HEK293 (cell line): ENCODE results near the gene RCL1.

Source experiments
- CTCF ChIA-PET: fragments of 350-600 bp; formaldehyde crosslinking; extraction: SDS; loops from one replicate; lab custom pipeline; 2021; ENCODE audit warnings: antibody characterized with exemption; lab: Yijun Ruan, JAX
- POLR2A ChIA-PET: fragments of 300-600 bp; formaldehyde crosslinking; extraction: SDS; loops from one replicate; lab custom pipeline; 2020; ENCODE audit warnings: antibody characterized with exemption, inconsistent platforms; lab: Yijun Ruan, JAX
- H3K27ac ChIP-seq: fragments of 200-500 bp; sonication (Bioruptor generic); 2 replicates; pipeline ENCODE4 v1.5.1; 2014; ENCODE audit warnings: low read depth, low read length, control low read depth, inconsistent platforms; ENCODE audit errors: extremely low read depth
- H3K36me3 ChIP-seq, 2 experiments: fragments of 200-500 bp in 1 of 2; sonication (Bioruptor generic) in 1 of 2; 1 replicate in 1 of 2; 2 replicates in 1 of 2; pipeline ENCODE4 v1.5.1; 2014 to 2017; ENCODE audit warnings: inconsistent platforms in 2 of 2, low read length in 2 of 2; ENCODE audit not compliant: control insufficient read depth in 2 of 2, insufficient read depth in 1 of 2
- H3K4me1 ChIP-seq: fragments of 200-500 bp; sonication (Bioruptor generic); 2 replicates; pipeline ENCODE4 v1.5.1; 2014; ENCODE audit warnings: mild to moderate bottlenecking, low read length, inconsistent platforms; ENCODE audit not compliant: control insufficient read depth, insufficient read depth
- H3K4me3 ChIP-seq: 2 replicates; pipeline ENCODE4 v1.5.1; 2011; ENCODE audit warnings: low read depth, mild to moderate bottlenecking, control low read depth, low read length, moderate library complexity
- H3K9me3 ChIP-seq: fragments of 200-500 bp; sonication (Bioruptor generic); 2 replicates; pipeline ENCODE4 v1.5.1; 2014; ENCODE audit warnings: low read depth, low read length, inconsistent platforms; ENCODE audit not compliant: control insufficient read depth, insufficient read depth
- OVOL3 ChIP-seq: fragments of 450-650 bp; formaldehyde crosslinking; IDR thresholded peaks from 2 replicates; pipeline ENCODE4 v1.5.1; 2016; ENCODE audit warnings: missing biosample characterization, missing genetic modification characterization
- PRDM6 ChIP-seq: fragments of 450-650 bp; formaldehyde crosslinking; IDR thresholded peaks from 2 replicates; pipeline ENCODE4 v1.5.1; 2017; ENCODE audit warnings: missing biosample characterization, missing genetic modification characterization
- REPIN1 ChIP-seq: fragments of 450-650 bp; formaldehyde crosslinking; IDR thresholded peaks from 2 replicates; pipeline ENCODE4 v1.5.1; 2017; ENCODE audit warnings: missing biosample characterization, missing genetic modification characterization, low read depth
- REST ChIP-seq: fragments of 450-650 bp; formaldehyde crosslinking; IDR thresholded peaks from 2 replicates; pipeline ENCODE4 v1.5.1; 2016; ENCODE audit warnings: missing biosample characterization, missing genetic modification characterization
- SETDB1 ChIP-seq: IDR thresholded peaks from one replicate; pipeline ENCODE4 v1.6.1; 2017; ENCODE audit warnings: mild to moderate bottlenecking, low read length, moderate library complexity, mixed read lengths; ENCODE audit not compliant: insufficient read length
- SP7 ChIP-seq: fragments of 450-650 bp; formaldehyde crosslinking; IDR thresholded peaks from 2 replicates; pipeline ENCODE4 v1.5.1; 2016; ENCODE audit warnings: missing biosample characterization, missing genetic modification characterization
- ZBTB21 ChIP-seq: fragments of 450-650 bp; formaldehyde crosslinking; IDR thresholded peaks from 2 replicates; pipeline ENCODE4 v1.5.1; 2017; ENCODE audit warnings: missing biosample characterization, missing genetic modification characterization
- ZBTB6 ChIP-seq: fragments of 450-650 bp; formaldehyde crosslinking; IDR thresholded peaks from 2 replicates; pipeline ENCODE4 v1.5.1; 2017; ENCODE audit warnings: missing biosample characterization, missing genetic modification characterization
- ZBTB7A ChIP-seq: fragments of 450-650 bp; formaldehyde crosslinking; IDR thresholded peaks from 2 replicates; pipeline ENCODE4 v1.5.1; 2016; ENCODE audit warnings: low read depth, missing biosample characterization, missing genetic modification characterization
- ZFP41 ChIP-seq: fragments of 450-650 bp; formaldehyde crosslinking; IDR thresholded peaks from 2 replicates; pipeline ENCODE4 v1.5.1; 2016; ENCODE audit warnings: missing biosample characterization, missing genetic modification characterization, borderline replicate concordance
- ZIC2 ChIP-seq: fragments of 450-650 bp; formaldehyde crosslinking; IDR thresholded peaks from 2 replicates; pipeline ENCODE4 v1.5.1; 2016; ENCODE audit warnings: missing biosample characterization, missing genetic modification characterization
- ZNF146 ChIP-seq: fragments of 450-650 bp; formaldehyde crosslinking; IDR thresholded peaks from 2 replicates; pipeline ENCODE4 v1.5.1; 2016; ENCODE audit warnings: missing biosample characterization, missing genetic modification characterization
- ZNF157 ChIP-seq: fragments of 450-650 bp; formaldehyde crosslinking; IDR thresholded peaks from 2 replicates; pipeline ENCODE4 v1.5.1; 2016; ENCODE audit warnings: missing biosample characterization, missing genetic modification characterization
- ZNF16 ChIP-seq: fragments of 450-650 bp; formaldehyde crosslinking; IDR thresholded peaks from 2 replicates; pipeline ENCODE4 v1.5.1; 2016; ENCODE audit warnings: low read depth, missing biosample characterization, missing genetic modification characterization
- ZNF214 ChIP-seq: fragments of 450-650 bp; formaldehyde crosslinking; IDR thresholded peaks from 2 replicates; pipeline ENCODE4 v1.5.1; 2017; ENCODE audit warnings: missing biosample characterization, mild to moderate bottlenecking, missing genetic modification characterization, borderline replicate concordance
- ZNF324 ChIP-seq: fragments of 450-650 bp; formaldehyde crosslinking; IDR thresholded peaks from 2 replicates; pipeline ENCODE4 v1.5.1; 2016; ENCODE audit warnings: missing biosample characterization, missing genetic modification characterization
- ZNF514 ChIP-seq: fragments of 450-650 bp; formaldehyde crosslinking; IDR thresholded peaks from 2 replicates; pipeline ENCODE4 v1.5.1; 2016; ENCODE audit warnings: missing biosample characterization, missing genetic modification characterization
- ZNF558 ChIP-seq: fragments of 450-650 bp; formaldehyde crosslinking; IDR thresholded peaks from 2 replicates; pipeline ENCODE4 v1.5.1; 2016; ENCODE audit warnings: missing biosample characterization, missing genetic modification characterization
- ZNF610 ChIP-seq: fragments of 450-650 bp; formaldehyde crosslinking; IDR thresholded peaks from 2 replicates; pipeline ENCODE4 v1.5.1; 2016; ENCODE audit warnings: missing biosample characterization, missing genetic modification characterization, borderline replicate concordance
- ZNF626 ChIP-seq: fragments of 450-650 bp; sonication (Bioruptor Pico); formaldehyde crosslinking; IDR thresholded peaks from 2 replicates; pipeline ENCODE4 v1.5.1; 2018; ENCODE audit warnings: missing biosample characterization, missing genetic modification characterization, inconsistent platforms
- ZNF701 ChIP-seq: fragments of 450-650 bp; formaldehyde crosslinking; IDR thresholded peaks from 2 replicates; pipeline ENCODE4 v1.5.1; 2016; ENCODE audit warnings: missing biosample characterization, missing genetic modification characterization
- ZNF776 ChIP-seq: fragments of 450-650 bp; formaldehyde crosslinking; IDR thresholded peaks from 2 replicates; pipeline ENCODE4 v1.5.0; 2017; ENCODE audit warnings: missing biosample characterization, missing genetic modification characterization, borderline replicate concordance
- ZNF792 ChIP-seq: fragments of 450-650 bp; formaldehyde crosslinking; IDR thresholded peaks from 2 replicates; pipeline ENCODE4 v1.5.1; 2016; ENCODE audit warnings: missing biosample characterization, missing genetic modification characterization

RCL1 gene

GRCh38 chr9:4814913-4815312 is 22.2 kb downstream of the RCL1 start:
- no peaks in the 10 kb centered on the region; a peak in 1 of 3 replicates for H3K36me3 ChIP-seq
- CTCF ChIA-PET: interaction anchor here (0.7 to 1.2 kb wide), 3 partner anchors 11 to 110 kb away, joined by 3 to 6 read pairs (median 4); no protein-coding TSS in a partner anchor
- TF ChIP-seq SP7 (no peak), SETDB1 (peak; percentile 39), ZNF558 (tag by site-specific recombination) (peak; percentile 83)
- TF ChIP-seq, all 188 proteins: peak for 2
- Histone ChIP-seq H3K4me1 (no peaks in the 10 kb centered on the region), H3K4me3 (no peak overlapping the region), H3K9me3 (no peaks in the 10 kb centered on the region), H3K27ac (no peak overlapping the region)
- POLR2A ChIA-PET: no interaction called here

- H3K36me3 ChIP-seq: no peaks in the 10 kb centered on the region; a peak in 1 of 3 replicates
- no peak overlapping the region for H3K27ac ChIP-seq
- CTCF ChIA-PET: interaction anchor here (0.6 to 1.2 kb wide), 4 partner anchors 9 to 109 kb away, joined by 3 to 6 read pairs (median 4); no protein-coding TSS in a partner anchor
- H3K4me1 ChIP-seq: no peaks in the 10 kb centered on the region
- H3K4me3 ChIP-seq: no peak overlapping the region
- TF ChIP-seq ZNF514 (tag by site-specific recombination): no peak
- TF ChIP-seq ZNF558 (tag by site-specific recombination): no peak
- no peak for TF ChIP-seq REPIN1 (tag by site-specific recombination)
- no peak for TF ChIP-seq ZNF157 (tag by site-specific recombination)
- TF ChIP-seq ZNF610: no peak
- no peaks in the 10 kb centered on the region for H3K9me3 ChIP-seq
- POLR2A ChIA-PET: no interaction called here
Measured at GRCh38 chr9:4815381-4815956, 22.7 kb downstream of the RCL1 start.

GRCh38 chr9:4820168-4820567 is 27.4 kb downstream of the RCL1 start:
- ChIA-PET POLR2A (no interaction called here), CTCF (interaction anchor here (1.4 kb wide), 1 partner anchor 23 kb away, joined by 3 read pairs; no protein-coding TSS in a partner anchor)
- H3K9me3 ChIP-seq: no peaks in the 10 kb centered on the region
- no peak overlapping the region for H3K4me3 ChIP-seq
- TF ChIP-seq ZFP41 (tag by site-specific recombination) (no peak), ZNF776 (tag by site-specific recombination) (no peak), ZBTB6 (tag by site-specific recombination) (peak; percentile 84), ZNF16 (tag by site-specific recombination) (no peak), ZBTB21 (tag by site-specific recombination) (no peak)
- no peaks in the 10 kb centered on the region; the same call in 1 of the 2 replicates for H3K4me1 ChIP-seq
- H3K36me3 ChIP-seq: no peaks in the 10 kb centered on the region; a peak in 1 of 3 replicates
- no peak overlapping the region for H3K27ac ChIP-seq

- Histone ChIP-seq H3K4me1 (no peaks in the 10 kb centered on the region; the same call in 1 of the 2 replicates), H3K4me3 (no peak overlapping the region), H3K27ac (no peak overlapping the region), H3K36me3 (no peaks in the 10 kb centered on the region; a peak in 1 of 3 replicates), H3K9me3 (no peaks in the 10 kb centered on the region)
- CTCF ChIA-PET: no interaction called here
- POLR2A ChIA-PET: no interaction called here
- TF ChIP-seq REST (tag by site-specific recombination) (no peak), ZNF626 (tag by site-specific recombination) (no peak), OVOL3 (no peak), ZNF324 (tag by site-specific recombination) (no peak), ZNF146 (tag by site-specific recombination) (no peak), ZIC2 (no peak), PRDM6 (tag by site-specific recombination) (no peak), ZBTB7A (tag by site-specific recombination) (no peak), ZNF792 (tag by site-specific recombination) (no peak), ZNF214 (no peak), ZNF701 (tag by site-specific recombination) (no peak)
Measured at GRCh38 chr9:4821133-4821532, 28.4 kb downstream of the RCL1 start.
